HL-60 (cell line): ENCODE measurements around the gene OGA.

Experiments
- DNase-seq, 2 experiments: peaks; one replicate each; pipeline ENCODE4 v3.0.0-alpha.2; 2010 to 2020; ENCODE audit warnings: low read depth in 1 of 2, low spot score in 1 of 2
- H3K27ac ChIP-seq: fragments of 250-450 bp; sonication (Bioruptor Pico); replicated peaks from 2 replicates; pipeline ENCODE4 v1.5.1; 2020; ENCODE audit warnings: mild to moderate bottlenecking, moderate library complexity
- H3K27me3 ChIP-seq: fragments of 250-450 bp; sonication (Bioruptor Pico); 2 replicates; pipeline ENCODE4 v1.5.1; 2021; ENCODE audit warnings: mild to moderate bottlenecking, moderate library complexity; ENCODE audit not compliant: insufficient read depth, poor library complexity, severe bottlenecking
- H3K4me3 ChIP-seq: replicated peaks from 2 replicates; pipeline ENCODE4 v1.5.1; 2011; ENCODE audit warnings: mild to moderate bottlenecking, control low read depth, low read length; ENCODE audit not compliant: insufficient read depth
- CTCF ChIP-seq: IDR thresholded peaks from one replicate; pipeline ENCODE4 v1.5.1; 2011; ENCODE audit warnings: low read length, control low read depth, inconsistent platforms; ENCODE audit not compliant: insufficient read depth
- GABPA ChIP-seq: IDR thresholded peaks from 2 replicates; pipeline ENCODE4 v1.6.1; 2012; ENCODE audit warnings: low read depth
- POLR2AphosphoS5 ChIP-seq: IDR thresholded peaks from 2 replicates; pipeline ENCODE4 v1.6.1; 2012; ENCODE audit warnings: low read depth
- REST ChIP-seq: IDR thresholded peaks from 2 replicates; pipeline ENCODE4 v1.6.1; 2012; ENCODE audit warnings: low read depth; ENCODE audit not compliant: insufficient replicate concordance
- SPI1 ChIP-seq: IDR thresholded peaks from 2 replicates; pipeline ENCODE4 v1.6.1; 2012; ENCODE audit warnings: low read depth, mild to moderate bottlenecking, borderline replicate concordance

OGA gene

GRCh38 chr10:101772017-101772894 lies 46.0 kb downstream of the OGA start:
- H3K4me3 ChIP-seq, result no peak overlapping the region
- no peak for DNase-seq
- peaks cover 45% of the 10 kb centered on the region for H3K27me3 ChIP-seq
- no peak overlapping the region for H3K27ac ChIP-seq
- TF ChIP-seq GABPA (no peak), SPI1 (no peak), CTCF (no peak), REST (no peak), POLR2AphosphoS5 (no peak)

GRCh38 chr10:101771380-101771779 lies 46.9 kb downstream of the OGA start:
- no peak for DNase-seq
- H3K27me3 ChIP-seq, result peaks cover 41% of the 10 kb centered on the region

More at GRCh38 chr10:101771380-101771779, 46.9 kb downstream of the OGA start:
- no peak overlapping the region for H3K27ac ChIP-seq
- H3K4me3 ChIP-seq, result no peak overlapping the region
- TF ChIP-seq GABPA (no peak), POLR2AphosphoS5 (no peak), CTCF (no peak), REST (no peak), SPI1 (no peak)
